ENCODE measurements around the gene CLEC16A.

CLEC16A gene

DNA sequence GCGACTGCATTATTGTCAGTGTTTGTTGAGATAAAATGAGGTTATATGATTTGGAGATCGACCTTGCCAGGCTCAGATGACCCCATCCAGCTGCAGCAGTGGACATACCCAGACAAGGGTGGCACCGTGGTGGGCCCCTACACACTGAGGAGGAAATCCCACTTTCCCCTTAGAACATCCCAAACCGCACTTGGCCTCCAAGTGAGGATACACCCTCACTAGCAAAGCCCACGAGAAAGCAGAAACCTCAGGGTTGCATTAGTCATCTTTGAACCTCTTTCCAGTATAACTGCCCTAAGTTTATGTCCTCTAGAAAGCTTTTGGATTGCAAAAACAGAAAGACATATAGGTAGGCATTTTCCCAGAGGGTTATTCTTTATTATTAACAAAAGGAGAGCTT, 101.5 kb downstream of the CLEC16A start:
- FAIRE-seq, result no peak

DNA sequence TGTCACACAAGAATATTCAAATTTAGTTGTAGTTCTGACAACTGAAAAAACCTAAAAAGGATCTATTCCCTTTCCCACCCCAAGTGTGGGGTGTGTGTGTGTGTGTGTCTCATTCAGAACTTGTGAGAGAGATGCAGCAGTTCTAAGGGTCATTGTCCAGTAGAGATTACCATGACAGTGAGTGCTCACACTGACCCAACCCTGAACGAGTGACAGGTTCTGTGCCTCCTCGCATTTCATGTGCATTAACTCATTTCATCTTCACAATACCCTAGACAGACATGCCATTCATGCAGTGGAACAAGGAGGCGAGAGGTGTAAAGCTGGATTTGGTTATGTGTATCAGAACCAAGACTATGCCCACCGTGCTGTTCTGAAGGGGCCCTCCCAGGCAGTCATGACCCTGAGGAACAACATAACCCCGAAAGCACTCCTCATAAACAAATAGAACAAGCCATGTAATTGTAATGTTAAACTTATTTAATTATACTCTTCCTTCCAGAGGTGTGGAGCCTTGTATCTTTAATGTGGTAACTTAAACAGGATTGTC, 102.1 kb downstream of the CLEC16A start:
- no peak for FAIRE-seq

DNA sequence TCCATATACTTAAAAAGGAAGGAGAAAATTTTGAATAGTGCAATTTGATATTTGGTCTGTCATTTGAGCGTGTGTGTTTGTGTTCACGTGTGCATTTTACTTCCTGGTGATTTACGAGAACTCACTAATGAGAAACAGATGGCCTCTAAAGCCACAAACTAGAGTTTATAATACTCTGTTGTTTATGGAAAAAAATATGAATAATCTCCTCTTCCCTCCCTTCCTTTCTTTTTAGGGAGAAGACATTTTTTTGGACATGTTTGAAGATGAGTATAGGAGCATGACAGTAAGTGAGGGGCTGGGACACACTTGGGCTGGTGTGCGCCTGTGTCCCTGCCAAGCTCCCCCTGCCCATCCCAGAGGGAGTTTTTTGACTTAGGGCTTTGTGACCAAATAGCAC, 102.7 kb downstream of the CLEC16A start:
- FAIRE-seq, result no peak

DNA sequence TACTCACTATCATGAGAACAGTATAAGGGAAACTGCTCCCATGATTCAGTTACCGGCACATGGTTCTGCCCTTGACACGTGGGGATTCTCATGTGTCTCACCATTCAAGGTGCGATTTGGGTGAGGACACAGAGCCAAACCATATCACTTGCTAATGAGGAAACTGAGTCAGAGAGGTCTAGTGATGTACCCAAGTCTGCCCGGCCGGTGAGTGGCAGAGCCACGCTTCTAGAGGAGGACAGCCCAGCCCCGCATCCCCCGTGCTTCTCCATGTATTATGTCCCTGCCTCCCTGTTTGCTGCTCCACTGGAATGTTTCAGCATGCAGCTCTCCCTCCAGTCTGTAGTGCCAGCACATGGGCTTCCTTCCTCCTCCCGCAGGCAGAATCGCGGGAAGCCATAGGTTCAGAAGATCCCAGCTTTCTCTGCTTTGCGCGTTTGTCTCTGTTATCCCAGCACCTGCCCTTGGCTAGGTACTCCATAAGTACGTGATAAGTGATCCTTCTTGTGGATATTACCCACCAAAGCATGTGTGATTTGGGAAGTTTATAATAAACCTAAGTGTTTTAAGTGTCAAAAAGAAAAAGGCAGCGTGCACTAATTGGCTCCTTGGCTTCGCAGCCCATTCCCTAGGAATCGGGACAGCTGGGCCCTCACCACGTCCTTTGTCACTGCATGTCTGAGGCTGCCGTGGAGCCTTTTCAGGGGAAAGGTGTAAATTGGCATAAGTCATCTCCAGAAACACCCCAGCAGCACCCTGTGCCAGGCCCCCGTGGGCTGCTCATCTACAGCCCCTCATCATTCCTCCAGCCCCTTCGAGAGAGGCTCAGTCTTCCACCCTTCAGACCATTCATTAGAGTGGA, 103.8 kb downstream of the CLEC16A start:
- no peak for FAIRE-seq

DNA sequence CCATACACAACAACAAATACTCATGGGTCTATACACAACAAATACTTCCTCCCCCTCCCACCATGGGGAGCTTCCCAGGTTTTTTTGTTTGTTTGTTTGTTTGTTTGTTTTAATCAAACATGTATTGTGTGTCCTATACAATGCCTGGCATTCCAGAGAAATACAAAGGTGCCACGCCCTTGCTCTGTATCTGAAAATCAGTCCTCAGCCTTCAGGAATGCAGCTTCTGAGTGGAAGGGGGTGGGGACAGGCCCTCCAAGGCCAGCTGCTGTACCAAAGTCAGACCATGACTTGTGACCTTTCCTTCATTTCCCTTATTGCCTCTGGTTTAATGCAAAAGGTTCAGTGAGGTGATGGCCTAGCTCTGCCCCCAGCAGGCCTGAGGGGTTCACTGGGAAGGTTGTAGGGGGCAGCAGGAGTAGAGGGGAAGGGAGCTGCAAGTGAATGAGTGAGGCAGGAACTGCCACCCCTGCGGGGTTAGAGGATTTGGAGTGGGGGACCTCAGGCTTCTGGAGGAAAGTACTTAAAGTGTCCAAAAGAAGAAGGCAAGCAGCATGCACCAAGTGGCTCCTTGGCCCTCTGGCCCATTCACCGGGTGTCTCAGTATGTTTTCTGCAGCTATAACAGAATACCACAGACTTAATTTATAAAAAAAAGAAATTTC, 105.2 kb downstream of the CLEC16A start:
- no peak for FAIRE-seq

DNA sequence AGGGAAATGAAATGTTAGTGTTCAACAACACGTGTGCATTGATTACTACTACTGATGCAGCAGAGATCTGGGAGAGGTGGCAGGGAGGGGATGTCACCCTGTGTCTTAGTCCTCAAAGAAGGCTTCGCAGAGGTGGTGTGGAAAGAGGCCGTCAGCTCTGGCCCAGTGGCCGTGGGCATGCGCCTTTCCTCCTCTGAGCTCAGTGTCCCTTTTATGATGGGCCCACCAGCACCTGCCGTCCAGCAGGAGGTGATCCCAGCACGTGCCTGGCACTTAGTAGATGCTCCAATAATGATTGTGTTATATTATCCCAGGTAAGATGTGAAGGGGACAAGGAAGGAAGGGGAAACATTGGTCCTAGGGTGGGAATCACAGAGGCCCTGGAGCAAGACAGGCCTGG, 106.2 kb downstream of the CLEC16A start:
- no peak for FAIRE-seq

DNA sequence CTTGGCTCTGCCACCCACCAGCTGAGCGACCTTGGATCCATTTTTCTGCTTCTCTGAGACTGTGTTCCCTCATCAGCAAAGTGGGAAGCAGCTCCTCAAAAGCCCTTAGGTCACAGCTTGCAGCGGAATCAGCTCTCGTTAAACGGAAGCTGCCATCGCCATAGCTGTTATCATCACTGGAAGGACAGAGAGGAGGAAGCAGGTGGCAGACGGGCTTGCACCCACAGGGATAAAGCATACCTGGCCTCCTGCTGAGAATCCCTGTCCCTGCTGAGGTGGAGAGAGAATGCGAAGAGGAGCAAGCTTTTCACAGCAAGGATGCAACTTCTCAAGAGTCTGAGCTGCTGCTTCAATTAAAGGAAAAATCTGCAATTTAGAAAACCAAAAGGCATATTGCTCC, 106.6 kb downstream of the CLEC16A start:
- FAIRE-seq, result no peak

DNA sequence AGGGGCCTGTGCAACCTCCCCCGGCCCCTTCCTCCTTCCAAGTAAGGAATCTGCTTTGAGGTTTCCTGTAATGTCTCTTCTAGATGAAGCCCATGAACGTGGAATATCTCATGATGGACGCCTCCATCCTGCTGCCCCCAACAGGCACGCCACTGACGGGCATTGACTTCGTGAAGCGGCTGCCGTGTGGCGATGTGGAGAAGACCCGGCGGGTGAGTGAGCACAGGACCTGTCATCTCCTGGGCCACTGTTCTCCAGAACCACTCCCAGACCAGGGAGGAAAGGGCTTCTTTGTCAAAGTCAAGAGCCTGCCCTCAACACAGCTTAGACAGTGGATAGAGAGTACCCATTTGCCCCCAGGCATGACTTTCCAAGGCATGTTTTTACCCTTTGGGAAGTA, 107.1 kb downstream of the CLEC16A start:
- FAIRE-seq, result no peak

DNA sequence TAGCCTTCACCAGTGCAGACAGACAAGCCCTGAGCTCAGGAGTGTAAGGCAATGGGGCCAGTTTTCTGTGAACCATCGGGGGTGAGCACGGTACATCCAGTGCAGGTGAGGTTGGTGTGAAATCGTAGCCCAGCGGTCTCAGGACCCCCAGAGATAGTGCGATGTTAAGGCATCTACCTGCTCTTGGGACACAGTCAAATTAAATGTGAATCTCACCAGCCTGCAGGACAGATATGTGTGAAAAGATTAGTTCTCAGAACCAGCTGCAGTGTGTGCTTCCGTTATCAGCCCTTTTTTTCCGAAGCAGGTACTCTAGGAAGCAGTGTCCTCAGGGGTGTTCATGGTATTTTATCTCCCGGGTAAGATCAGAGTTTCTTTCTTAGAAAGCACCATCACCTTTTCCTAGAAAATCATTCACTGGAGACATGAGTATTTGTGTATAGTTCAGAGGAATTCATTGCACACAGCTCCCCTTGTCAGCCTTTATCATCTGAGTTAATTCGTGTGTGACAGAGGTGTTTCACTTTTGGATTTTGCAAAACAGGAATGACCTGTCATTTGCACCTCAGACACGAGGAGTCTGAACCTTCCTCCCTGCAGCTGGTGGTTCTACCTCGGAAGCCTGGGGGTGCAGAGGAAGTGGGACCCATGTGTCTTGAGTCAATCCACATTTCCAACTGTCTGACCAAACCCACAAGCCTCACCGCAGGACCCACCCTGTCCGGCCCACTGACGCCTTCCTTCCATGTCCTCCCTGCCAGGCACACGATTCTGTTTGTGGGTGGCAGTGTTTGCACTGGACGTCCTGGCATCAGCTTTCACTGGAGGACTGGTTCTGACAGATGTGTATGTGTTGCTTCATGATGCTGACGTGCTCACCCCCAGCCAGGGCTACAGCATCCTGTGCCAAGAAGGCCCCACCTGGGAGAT, 107.8 kb downstream of the CLEC16A start:
- FAIRE-seq, result no peak

DNA sequence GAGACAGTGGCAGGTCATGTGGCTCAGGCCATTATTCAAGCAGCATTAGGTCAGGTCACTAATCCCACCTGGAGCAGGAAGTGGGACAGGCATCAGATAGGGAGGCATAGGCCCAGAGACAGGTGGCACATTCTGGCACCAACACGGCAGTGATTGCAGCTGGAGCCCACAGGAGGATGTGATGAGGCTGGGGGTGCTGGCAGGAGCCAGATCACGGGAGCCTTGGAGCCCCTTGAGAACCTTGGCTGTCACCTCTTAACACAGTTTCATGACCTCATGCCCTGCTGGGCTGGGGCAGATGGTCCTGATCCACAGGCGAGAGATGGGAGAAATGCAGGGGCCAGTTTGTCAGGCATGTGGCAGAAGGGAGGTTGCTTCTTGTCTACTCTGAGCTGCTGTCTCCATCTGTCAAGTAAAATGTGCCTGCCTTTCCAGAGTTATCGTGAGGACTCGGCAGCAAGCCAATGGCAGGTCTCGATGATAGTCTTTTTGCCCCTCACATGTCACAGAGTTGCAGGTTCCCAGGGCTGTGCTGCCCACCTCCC, 109.6 kb downstream of the CLEC16A start:
- FAIRE-seq, result no peak

DNA sequence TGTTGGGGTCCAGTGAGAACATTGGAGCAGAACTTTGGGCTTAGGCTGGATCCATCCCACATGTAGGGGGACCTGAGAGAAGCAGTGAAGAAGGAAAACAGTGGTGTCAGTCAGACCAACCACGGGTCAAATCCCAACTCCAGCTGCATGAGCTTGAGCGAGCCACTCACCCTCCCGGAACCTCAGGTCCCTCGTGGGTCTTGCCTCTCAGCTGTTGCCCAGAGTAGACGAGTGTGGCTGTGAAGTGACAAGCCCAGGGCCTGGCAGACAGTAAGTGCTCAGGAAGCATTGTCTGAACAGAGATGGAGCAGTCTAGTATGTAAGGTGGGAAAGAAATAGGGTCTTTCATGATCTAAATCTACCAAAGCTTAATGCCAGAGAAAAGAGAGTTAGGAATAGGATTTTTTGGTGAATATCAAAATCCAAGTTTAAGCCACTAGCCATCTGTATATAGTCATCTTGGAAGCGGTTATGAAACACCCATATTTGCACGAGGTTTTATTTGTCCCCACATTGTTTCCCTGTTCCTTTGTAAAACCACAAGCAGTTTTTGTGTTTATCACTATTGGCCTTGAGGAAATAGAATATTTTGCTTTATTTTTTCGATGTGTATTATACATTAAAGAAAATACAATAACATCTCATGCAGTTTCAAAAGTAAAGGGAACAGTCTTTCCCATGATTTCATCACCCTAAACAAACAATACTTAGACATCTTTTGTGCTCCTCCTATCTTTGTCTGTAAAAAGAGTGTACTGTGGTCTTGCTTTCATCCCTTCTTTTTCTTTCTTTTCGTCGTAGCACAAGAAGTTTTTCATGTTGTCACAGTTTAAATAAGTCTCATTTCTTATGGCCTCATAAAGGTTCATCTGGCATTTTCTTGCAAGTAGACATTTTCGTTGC, 112.0 kb downstream of the CLEC16A start:
- no peak for FAIRE-seq

DNA sequence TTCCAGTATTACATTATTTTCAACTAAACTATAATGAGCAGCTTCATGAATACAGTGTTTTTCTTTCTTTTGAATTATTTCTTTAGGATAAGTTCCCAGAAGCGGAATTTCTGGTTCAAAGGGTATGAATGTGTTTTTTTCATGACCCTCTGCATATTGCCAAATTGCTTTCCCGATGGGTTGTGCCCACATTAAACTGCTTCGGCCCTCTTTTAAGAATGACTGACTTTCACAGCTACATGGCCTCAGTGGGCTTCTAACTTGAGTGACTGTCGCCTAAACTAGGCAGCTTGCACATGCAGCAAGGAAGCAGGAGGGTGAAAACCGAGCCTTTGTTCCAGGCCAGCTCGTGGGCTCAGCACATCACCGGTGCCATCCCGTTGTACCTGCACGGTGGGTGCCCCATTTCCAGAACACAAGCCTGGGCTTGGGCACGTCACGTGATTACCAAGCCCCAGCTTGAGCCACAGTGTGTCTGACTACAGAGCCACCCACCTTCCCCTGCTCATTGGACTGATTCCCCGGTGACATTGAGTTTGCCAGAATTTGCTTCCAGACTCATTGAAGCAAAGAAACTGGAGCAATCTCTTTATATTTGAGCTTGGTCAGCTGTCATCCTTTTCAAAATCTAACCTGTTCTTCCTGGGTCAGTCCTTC, 112.8 kb downstream of the CLEC16A start:
- FAIRE-seq, result no peak

DNA sequence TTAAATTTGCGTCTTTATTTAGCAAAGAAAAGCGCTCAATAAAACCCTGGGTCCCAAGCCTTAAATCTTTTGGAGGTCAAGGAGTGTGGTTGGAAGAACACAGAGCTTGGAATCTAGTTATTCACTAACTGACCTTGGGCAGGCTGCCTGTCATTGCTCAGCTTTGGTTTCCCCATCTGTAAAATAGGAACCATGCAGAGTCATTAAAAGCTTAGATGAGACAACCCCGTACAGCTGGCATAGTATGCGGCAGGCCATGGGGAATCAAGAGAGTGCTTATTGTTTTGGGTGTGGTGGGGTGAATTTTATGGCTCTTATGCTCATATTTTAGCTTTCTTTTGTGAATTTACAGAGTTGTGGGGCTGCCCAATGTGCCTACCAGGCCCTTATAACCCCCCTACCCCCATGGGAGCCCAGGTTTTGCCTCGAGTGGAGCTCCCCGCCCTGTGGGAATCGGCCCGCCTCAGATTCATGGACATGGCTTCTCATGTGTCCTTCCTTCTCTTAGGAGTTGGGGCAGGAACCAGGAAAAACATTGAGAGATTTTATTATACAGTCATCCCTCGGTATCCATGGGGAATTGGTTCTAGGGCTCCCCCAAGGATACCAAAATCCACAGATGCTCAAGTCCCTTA, 113.5 kb downstream of the CLEC16A start:
- no peak for FAIRE-seq

DNA sequence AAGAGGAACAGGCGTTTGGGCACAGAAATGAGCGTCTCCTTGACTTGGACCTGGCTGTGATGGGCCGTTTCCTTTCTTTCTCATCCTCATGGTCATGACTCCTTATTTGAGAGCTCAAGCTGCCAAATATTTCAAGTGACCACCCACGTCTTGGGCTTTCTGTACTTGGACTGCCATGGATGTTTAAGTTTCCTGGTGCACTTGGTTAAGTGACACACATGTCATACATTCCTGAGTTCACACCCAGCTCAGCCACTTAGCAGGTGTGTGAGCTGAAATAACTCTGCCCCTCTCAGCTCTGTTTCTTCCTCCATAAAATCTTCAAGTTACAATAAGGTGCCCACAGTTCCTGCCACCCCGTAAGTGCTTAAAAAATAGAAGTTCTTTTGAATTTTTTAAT, 114.5 kb downstream of the CLEC16A start:
- FAIRE-seq, result no peak

DNA sequence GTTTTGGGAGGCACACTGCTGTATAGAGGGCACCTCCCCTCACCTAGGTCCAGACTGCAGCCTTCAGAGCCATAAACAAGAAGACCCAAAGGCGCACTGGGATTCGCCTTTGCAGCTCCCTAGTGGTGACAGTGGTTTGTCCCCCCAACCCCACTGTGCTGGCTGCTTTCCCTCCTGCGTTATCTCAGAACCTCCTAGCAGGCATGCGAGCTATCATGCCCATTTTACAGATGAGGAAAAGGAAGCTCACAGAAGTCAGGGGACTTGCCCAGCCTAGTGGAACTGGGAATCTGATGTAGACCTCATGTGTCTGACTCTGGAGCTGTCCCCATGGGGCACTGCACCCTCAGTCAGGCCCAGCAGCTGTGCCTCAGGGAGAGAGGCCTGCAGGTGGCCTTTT, 115.2 kb downstream of the CLEC16A start:
- no peak for FAIRE-seq

DNA sequence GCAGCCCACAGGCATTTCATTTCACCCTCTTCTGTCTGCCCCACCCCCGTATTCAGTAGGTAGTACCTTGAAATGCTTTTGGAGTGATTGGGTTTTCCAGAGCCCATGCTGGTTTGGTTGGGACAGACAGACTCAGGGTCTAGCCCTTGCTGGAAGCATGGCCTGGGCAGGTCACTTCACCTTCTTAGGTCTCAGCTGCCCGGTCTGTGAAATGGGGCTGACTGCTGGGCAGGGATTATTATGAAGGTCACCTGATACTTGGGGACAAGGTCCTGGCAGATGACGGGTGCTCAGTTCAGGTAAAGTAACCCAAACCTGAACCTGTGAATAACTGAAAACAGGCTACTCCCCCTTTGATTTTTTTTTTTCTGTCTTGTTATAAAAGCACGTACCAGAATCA, 116.0 kb downstream of the CLEC16A start:
- no peak for FAIRE-seq

DNA sequence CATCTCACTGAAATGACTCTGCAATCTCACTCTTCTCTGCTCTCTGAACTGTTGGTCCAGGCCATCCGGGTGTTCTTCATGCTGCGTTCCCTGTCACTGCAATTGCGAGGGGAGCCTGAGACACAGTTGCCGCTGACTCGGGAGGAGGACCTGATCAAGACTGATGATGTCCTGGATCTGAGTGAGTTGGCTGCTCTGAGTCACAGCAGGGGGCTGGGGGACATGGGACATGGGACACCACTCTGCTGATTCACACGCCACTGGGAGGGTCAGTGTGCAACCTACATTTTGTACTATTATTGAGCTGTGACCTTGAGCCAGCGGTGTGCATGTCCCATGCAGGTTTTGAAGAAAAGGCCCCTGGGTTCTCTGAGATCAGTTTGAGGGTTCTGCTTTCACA, 116.5 kb downstream of the CLEC16A start:
- FAIRE-seq, result no peak

DNA sequence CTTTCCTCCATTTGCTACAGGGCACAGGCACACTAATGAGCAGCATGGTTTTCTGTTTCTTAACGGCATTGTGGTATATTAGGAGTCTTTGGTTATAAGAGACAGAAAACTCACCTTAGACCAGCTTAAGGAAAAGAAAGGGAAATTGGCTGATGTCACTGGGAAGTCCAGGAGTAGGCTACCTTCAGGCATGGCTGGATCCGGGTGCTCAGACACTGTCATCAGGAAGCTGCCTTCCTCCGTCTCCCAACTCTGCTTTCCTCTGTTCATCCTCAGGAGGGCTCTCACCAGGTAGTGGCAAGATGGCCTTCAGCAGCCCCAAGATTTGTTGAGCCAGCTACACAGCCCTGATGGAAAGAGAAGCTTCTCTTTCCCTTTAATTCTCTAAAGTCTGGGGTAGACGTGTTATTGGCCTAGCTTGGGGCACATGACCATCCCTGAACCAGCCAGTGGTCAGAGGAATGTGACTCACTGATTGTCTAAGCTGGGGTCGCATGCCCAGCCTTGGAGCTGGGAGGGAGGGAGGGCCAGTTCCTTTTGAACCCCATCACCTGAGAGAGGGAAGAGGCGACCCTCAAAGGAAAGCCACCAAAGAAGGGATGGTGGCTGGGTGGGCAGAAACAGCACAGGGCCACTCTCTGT, 117.4 kb downstream of the CLEC16A start:
- no peak for FAIRE-seq

DNA sequence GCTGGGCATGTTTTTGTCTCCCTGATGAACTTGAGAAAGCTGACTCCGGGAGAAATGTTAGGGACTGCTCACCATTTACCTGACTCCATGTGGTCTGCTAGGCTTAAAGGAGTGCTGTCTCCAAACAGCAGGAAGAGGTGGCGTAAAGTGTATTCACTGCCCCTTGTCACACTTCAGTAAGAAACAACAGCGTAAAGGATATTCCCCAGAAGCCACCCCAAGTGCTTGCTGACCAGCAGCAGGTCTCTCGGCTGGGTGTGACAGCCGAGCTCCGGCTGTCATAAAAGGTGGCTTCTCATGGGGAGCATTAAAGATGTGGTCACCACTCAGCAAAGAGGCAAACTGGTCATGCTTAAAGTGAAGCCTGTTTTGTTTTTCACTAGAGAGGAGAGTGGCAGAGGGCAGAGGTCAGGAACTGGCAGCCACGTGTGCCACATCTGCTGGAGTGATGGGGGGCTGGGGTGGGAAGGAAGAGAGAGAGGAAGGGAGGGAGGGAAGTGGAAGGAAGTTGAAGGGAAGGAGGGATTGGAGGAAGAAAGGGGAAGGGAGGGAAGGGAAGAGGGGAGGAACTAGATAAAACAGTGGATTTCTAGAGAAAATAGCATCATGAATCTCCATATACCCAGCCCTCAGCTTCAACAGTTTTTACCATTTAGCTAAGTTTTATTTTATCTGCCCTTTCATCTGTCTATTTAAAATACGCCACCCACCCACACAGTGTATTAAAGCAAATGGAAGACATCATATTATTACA, 119.3 kb downstream of the CLEC16A start:
- no peak for FAIRE-seq

DNA sequence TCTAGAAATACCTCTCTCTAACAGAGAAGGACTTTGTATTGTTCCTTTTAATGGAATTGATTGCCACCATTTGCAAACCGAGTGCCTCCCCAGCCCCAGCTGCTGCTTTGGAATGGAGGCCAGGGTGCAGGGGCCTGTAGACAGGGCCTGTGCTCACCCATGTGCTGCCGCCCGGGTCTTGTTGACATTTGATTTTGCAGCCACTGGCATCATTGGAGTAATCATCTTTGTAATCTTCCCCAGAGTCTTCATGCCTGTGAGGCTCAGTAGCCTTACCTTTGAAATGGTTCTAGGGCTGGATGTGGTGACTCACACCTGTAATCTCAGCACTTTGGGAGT, 119.8 kb downstream of the CLEC16A start:
- no peak for FAIRE-seq

All from G401.6 (cell line).